Measurements from ENCODE around the gene GSN.
A peak's percentile ranks its signal among the peaks of the same experiment; 100 is the strongest.

The GSN gene

GRCh38 chr9:121296213-121297127 lies 28.5 kb downstream of the GSN start:
- Histone ChIP-seq H3K4me2 (ENCODE audit: low read length) (no peak overlapping the region), H3K27ac (ENCODE audit: low read depth, low read length, poor library complexity, severe bottlenecking) (no peak overlapping the region), H3K9ac (ENCODE audit: low read length) (no peak overlapping the region), H2AFZ (ENCODE audit: low read length) (no peak overlapping the region), H3K4me3 (ENCODE audit: low read depth, low read length, poor library complexity, severe bottlenecking) (no peak overlapping the region), H3K27me3 (ENCODE audit: insufficient read depth, low read length) (peaks cover 5% of the 10 kb centered on the region; the same call in 1 of the 2 replicates), H4K20me1 (ENCODE audit: insufficient read depth, low read length) (no peaks in the 10 kb centered on the region), H3K79me2 (ENCODE audit: insufficient read depth, low read length) (no peaks in the 10 kb centered on the region), H3K4me1 (ENCODE audit: insufficient read depth, low read length, severe bottlenecking) (peaks cover 28% of the 10 kb centered on the region), H3K9me3 (ENCODE audit: low read length) (no peaks in the 10 kb centered on the region), H3F3A (ENCODE audit: insufficient read depth, low read length) (no peaks in the 10 kb centered on the region), H3K9me2 (ENCODE audit: low read depth, low read length) (no peaks in the 10 kb centered on the region), H3K36me3 (ENCODE audit: insufficient read depth, low read length) (no peaks in the 10 kb centered on the region)
- no peak for TF ChIP-seq CTCF (IDR thresholded peaks at IDR 0.05; ENCODE audit: low read length)
- no peak for TF ChIP-seq EZH2 (IDR thresholded peaks at IDR 0.05; ENCODE audit: borderline replicate concordance, low read length)

- no peaks in the 10 kb centered on the region for H3K9me3 ChIP-seq (ENCODE audit: low read length)
- H3K4me3 ChIP-seq (ENCODE audit: low read depth, low read length, poor library complexity, severe bottlenecking): no peak overlapping the region
- H3K4me2 ChIP-seq (ENCODE audit: low read length): no peak overlapping the region
- H3F3A ChIP-seq (ENCODE audit: insufficient read depth, low read length): no peaks in the 10 kb centered on the region
- H3K27ac ChIP-seq (ENCODE audit: low read depth, low read length, poor library complexity, severe bottlenecking): no peak overlapping the region
- TF ChIP-seq CTCF (IDR thresholded peaks at IDR 0.05; ENCODE audit: low read length) (no peak), EZH2 (IDR thresholded peaks at IDR 0.05; ENCODE audit: borderline replicate concordance, low read length) (no peak)
- H3K79me2 ChIP-seq (ENCODE audit: insufficient read depth, low read length): no peaks in the 10 kb centered on the region
- peaks cover 28% of the 10 kb centered on the region for H3K4me1 ChIP-seq (ENCODE audit: insufficient read depth, low read length, severe bottlenecking)
- no peak overlapping the region for H2AFZ ChIP-seq (ENCODE audit: low read length)
- no peaks in the 10 kb centered on the region for H4K20me1 ChIP-seq (ENCODE audit: insufficient read depth, low read length)
- H3K9me2 ChIP-seq (ENCODE audit: low read depth, low read length): no peaks in the 10 kb centered on the region
- H3K9ac ChIP-seq (ENCODE audit: low read length): no peak overlapping the region
- H3K36me3 ChIP-seq (ENCODE audit: insufficient read depth, low read length): no peaks in the 10 kb centered on the region
- peaks cover 5% of the 10 kb centered on the region; the same call in 1 of the 2 replicates for H3K27me3 ChIP-seq (ENCODE audit: insufficient read depth, low read length)
Measured at GRCh38 chr9:121297389-121297788, 29.4 kb downstream of the GSN start.

- Histone ChIP-seq H3K27me3 (ENCODE audit: insufficient read depth, low read length) (peaks cover 5% of the 10 kb centered on the region; the same call in 1 of the 2 replicates), H3K9ac (ENCODE audit: low read length) (no peak overlapping the region)
Measured at GRCh38 chr9:121298016-121298538, 30.1 kb downstream of the GSN start.

More at GRCh38 chr9:121298016-121298538, 30.1 kb downstream of the GSN start:
- TF ChIP-seq CTCF (IDR thresholded peaks at IDR 0.05; ENCODE audit: low read length): no peak
- no peak for TF ChIP-seq EZH2 (IDR thresholded peaks at IDR 0.05; ENCODE audit: borderline replicate concordance, low read length)
- Histone ChIP-seq H3K79me2 (ENCODE audit: insufficient read depth, low read length) (no peaks in the 10 kb centered on the region), H3K4me3 (ENCODE audit: low read depth, low read length, poor library complexity, severe bottlenecking) (no peak overlapping the region), H3K4me1 (ENCODE audit: insufficient read depth, low read length, severe bottlenecking) (peaks cover 28% of the 10 kb centered on the region), H3K27ac (ENCODE audit: low read depth, low read length, poor library complexity, severe bottlenecking) (peak overlapping the region; percentile 13), H2AFZ (ENCODE audit: low read length) (no peak overlapping the region), H3K9me2 (ENCODE audit: low read depth, low read length) (no peaks in the 10 kb centered on the region), H3F3A (ENCODE audit: insufficient read depth, low read length) (no peaks in the 10 kb centered on the region), H3K36me3 (ENCODE audit: insufficient read depth, low read length) (no peaks in the 10 kb centered on the region), H3K9me3 (ENCODE audit: low read length) (no peaks in the 10 kb centered on the region), H3K4me2 (ENCODE audit: low read length) (no peak overlapping the region), H4K20me1 (ENCODE audit: insufficient read depth, low read length) (no peaks in the 10 kb centered on the region)

Measured in OCI-LY1 (cell line).